WERI-Rb-1 (cell line): ENCODE results near the gene CIDEC.

Source experiments
- DNase-seq: peaks from one replicate; pipeline ENCODE4 v3.0.0-alpha.2; 2020
- H3K27ac ChIP-seq: fragments of 250-450 bp; sonication (Bioruptor Pico); 2 replicates; pipeline ENCODE4 v1.5.1; 2020; ENCODE audit warnings: mild to moderate bottlenecking, moderate library complexity
- H3K27me3 ChIP-seq: fragments of 250-450 bp; sonication (Bioruptor Pico); 2 replicates; pipeline ENCODE4 v1.5.1; 2021; ENCODE audit warnings: mild to moderate bottlenecking, low read depth, moderate library complexity; ENCODE audit not compliant: insufficient read depth, severe bottlenecking
- H3K36me3 ChIP-seq: fragments of 250-450 bp; sonication (Bioruptor Pico); 2 replicates; pipeline ENCODE4 v1.5.1; 2020; ENCODE audit warnings: mild to moderate bottlenecking, moderate library complexity
- H3K4me3 ChIP-seq: 2 replicates; pipeline ENCODE4 v1.5.1; 2011; ENCODE audit warnings: low read depth, mild to moderate bottlenecking, control low read depth, low read length
- H3K9me3 ChIP-seq: fragments of 250-450 bp; sonication (Bioruptor Pico); 2 replicates; pipeline ENCODE4 v1.5.1; 2021; ENCODE audit warnings: mild to moderate bottlenecking, moderate library complexity; ENCODE audit not compliant: severe bottlenecking
- TF ChIP-seq, protein P1 (sequence below): IDR thresholded peaks from 2 replicates; pipeline ENCODE4 v1.5.1; 2011; ENCODE audit warnings: low read depth, mild to moderate bottlenecking, control low read depth, inconsistent platforms, low read length

Gene CIDEC

DNA sequence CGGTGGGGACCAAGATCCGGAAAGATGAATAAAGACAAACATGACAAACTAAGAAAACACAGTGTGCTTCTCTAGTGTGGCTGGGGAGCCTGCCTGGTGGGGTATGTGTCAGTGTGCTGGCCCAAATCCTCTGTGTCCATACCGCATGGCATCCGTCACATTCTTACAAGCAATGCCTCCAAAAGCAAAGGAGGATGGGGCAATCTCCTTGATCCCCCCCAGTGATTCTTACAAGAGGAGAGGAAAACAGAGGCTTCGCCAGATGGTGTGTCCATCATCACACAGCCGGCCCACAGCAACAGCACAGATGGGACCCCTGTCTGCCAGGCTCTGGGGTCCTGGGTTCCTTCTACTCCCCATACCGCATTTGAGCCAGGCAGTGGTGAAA lies 36.3 kb upstream of the CIDEC start:
- peak; percentile 53 for DNase-seq
- Histone ChIP-seq H3K27me3 (no peaks in the 10 kb centered on the region), H3K9me3 (peaks cover 5% of the 10 kb centered on the region), H3K27ac (peak overlapping the region; percentile 95), H3K36me3 (no peaks in the 10 kb centered on the region), H3K4me3 (peak overlapping the region; percentile 63)
- TF ChIP-seq, protein P1, sequence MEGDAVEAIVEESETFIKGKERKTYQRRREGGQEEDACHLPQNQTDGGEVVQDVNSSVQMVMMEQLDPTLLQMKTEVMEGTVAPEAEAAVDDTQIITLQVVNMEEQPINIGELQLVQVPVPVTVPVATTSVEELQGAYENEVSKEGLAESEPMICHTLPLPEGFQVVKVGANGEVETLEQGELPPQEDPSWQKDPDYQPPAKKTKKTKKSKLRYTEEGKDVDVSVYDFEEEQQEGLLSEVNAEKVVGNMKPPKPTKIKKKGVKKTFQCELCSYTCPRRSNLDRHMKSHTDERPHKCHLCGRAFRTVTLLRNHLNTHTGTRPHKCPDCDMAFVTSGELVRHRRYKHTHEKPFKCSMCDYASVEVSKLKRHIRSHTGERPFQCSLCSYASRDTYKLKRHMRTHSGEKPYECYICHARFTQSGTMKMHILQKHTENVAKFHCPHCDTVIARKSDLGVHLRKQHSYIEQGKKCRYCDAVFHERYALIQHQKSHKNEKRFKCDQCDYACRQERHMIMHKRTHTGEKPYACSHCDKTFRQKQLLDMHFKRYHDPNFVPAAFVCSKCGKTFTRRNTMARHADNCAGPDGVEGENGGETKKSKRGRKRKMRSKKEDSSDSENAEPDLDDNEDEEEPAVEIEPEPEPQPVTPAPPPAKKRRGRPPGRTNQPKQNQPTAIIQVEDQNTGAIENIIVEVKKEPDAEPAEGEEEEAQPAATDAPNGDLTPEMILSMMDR = no peak

GRCh38 chr3:9915254-9916141 lies 35.4 kb upstream of the CIDEC start:
- TF ChIP-seq, protein P1 = peak; percentile 42
- Histone ChIP-seq H3K9me3 (peaks cover 5% of the 10 kb centered on the region), H3K27me3 (no peaks in the 10 kb centered on the region), H3K4me3 (peak overlapping the region; percentile 63), H3K27ac (peak overlapping the region; percentile 95), H3K36me3 (no peaks in the 10 kb centered on the region)
- DNase-seq = peak; percentile 65

- Histone ChIP-seq H3K36me3 (no peaks in the 10 kb centered on the region), H3K27me3 (no peaks in the 10 kb centered on the region), H3K27ac (peak overlapping the region; percentile 95), H3K9me3 (peaks cover 5% of the 10 kb centered on the region), H3K4me3 (peak overlapping the region; percentile 63)
- peak; percentile 79 for DNase-seq
- TF ChIP-seq, protein P1 = no peak
Observed at GRCh38 chr3:9914559-9915253, 34.7 kb upstream of the CIDEC start.

GRCh38 chr3:9914011-9914410 lies 34.0 kb upstream of the CIDEC start:
- no peak for DNase-seq
- no peak overlapping the region for H3K4me3 ChIP-seq
- TF ChIP-seq, protein P1 = no peak
- H3K27me3 ChIP-seq = no peaks in the 10 kb centered on the region
- H3K27ac ChIP-seq = peak overlapping the region; percentile 95
- no peaks in the 10 kb centered on the region for H3K36me3 ChIP-seq
- peaks cover 5% of the 10 kb centered on the region for H3K9me3 ChIP-seq

DNA sequence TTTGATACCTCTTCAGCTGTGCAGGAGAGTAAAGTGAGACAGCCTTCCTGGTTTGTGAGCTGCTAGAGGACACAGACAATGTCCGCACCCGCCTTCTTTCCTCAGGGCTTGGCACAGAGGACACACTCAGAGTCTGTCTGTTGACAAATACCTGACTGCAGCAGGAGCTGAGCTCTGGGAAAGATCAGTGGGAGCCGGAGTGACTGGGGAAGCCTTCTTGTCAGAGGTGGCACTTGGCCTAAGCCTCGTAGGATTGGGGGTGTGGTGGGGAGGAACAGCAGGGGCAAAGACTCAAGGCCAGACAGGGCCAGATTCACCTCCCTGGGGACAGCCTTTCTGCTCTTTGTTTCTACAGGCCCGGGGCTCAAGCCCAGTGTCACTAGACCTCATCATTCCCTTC lies 33.5 kb upstream of the CIDEC start:
- no peak overlapping the region; the same call in 1 of the 2 replicates for H3K27ac ChIP-seq
- peak; percentile 49 for DNase-seq
- no peak overlapping the region for H3K4me3 ChIP-seq
- no peaks in the 10 kb centered on the region for H3K27me3 ChIP-seq
- H3K36me3 ChIP-seq = no peaks in the 10 kb centered on the region
- TF ChIP-seq, protein P1 = no peak
- peaks cover 5% of the 10 kb centered on the region for H3K9me3 ChIP-seq
